H1 (cell line): ENCODE data around the gene CTIF.

Source experiments
- CTCF ChIP-seq, 3 experiments: IDR thresholded peaks; 1 replicate in 2 of 3; 2 replicates in 1 of 3; pipeline versions ENCODE4 v1.5.1 to v1.6.1; 2011; ENCODE audit warnings: low read length in 3 of 3, mild to moderate bottlenecking in 3 of 3, inconsistent platforms in 2 of 3, low read depth in 1 of 3, moderate library complexity in 1 of 3; ENCODE audit not compliant: insufficient read depth in 1 of 3; ENCODE audit errors: control extremely low read depth in 1 of 3
- EGR1 ChIP-seq: IDR thresholded peaks from 2 replicates; pipeline ENCODE4 v1.6.1; 2011; ENCODE audit warnings: low read depth, low read length, borderline replicate concordance
- GABPA ChIP-seq: IDR thresholded peaks from 2 replicates; pipeline ENCODE4 v1.6.1; 2011; ENCODE audit warnings: mild to moderate bottlenecking, low read length, moderate library complexity, borderline replicate concordance; ENCODE audit not compliant: insufficient read depth
- POLR2A ChIP-seq, 2 experiments: IDR thresholded peaks; 1 replicate in 1 of 2; 2 replicates in 1 of 2; pipeline ENCODE4 v1.6.1; 2011; ENCODE audit warnings: low read depth in 2 of 2, low read length in 2 of 2, mild to moderate bottlenecking in 2 of 2; ENCODE audit errors: control extremely low read depth in 1 of 2
- SIRT6 ChIP-seq: IDR thresholded peaks from one replicate; pipeline ENCODE4 v1.7.1; 2012; ENCODE audit warnings: low read length, inconsistent platforms
- SP2 ChIP-seq: IDR thresholded peaks from 2 replicates; pipeline ENCODE4 v1.6.1; 2012; ENCODE audit warnings: mild to moderate bottlenecking, low read length, inconsistent platforms

DNA sequence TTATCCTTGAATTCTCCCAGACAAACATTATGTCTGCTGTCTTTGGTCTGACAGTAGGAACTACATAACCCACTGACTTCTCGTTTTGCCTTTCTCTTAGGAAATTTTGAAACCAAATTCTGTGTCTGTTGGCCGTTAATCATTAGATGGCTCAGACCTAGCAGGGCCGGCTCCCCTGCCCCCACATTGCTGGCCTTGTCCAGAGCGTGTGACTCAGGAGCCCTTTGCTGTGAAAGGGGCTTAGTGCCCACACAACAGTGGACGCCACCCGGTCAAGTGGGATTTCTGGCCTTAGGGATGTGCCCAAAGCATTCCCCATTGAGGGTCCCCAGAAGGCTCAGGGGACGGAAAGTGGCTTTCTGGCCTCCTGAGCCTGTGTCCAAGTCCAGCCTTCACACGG, 137.5 kb downstream of the CTIF start:
- TF ChIP-seq CTCF (IDR thresholded peaks at IDR 0.05; ENCODE audit: control extremely low read depth in 1 of 3, insufficient read depth in 1 of 3, low read depth in 1 of 3, low read length in 3 of 3) (no peak), POLR2A (IDR thresholded peaks at IDR 0.05; ENCODE audit: control extremely low read depth in 1 of 2, low read depth in 2 of 2, low read length in 2 of 2) (no peak), SIRT6 (no peak), GABPA (no peak), SP2 (no peak), EGR1 (no peak)
